Sigmoid colon (tissue), 3 donors: ENCODE measurements around the gene FCHSD2.

Source experiments
- POLR2A ChIP-seq, 2 donors: fragments of 450-650 bp; IDR thresholded peaks; one replicate each; pipeline ENCODE4 v1.6.1; 2016; ENCODE audit warnings: antibody characterized with exemption in 2 of 2, mild to moderate bottlenecking in 2 of 2, moderate library complexity in 2 of 2
- TF ChIP-seq, protein P1 (sequence below), 4 experiments: fragments of 450-650 bp in 3 of 4; fragments of 200-600 bp in 1 of 4; IDR thresholded peaks; one replicate each; pipeline ENCODE4 v1.5.1; 2016 to 2019; ENCODE audit warnings: antibody characterized with exemption in 4 of 4, mild to moderate bottlenecking in 3 of 4, moderate library complexity in 2 of 4

GRCh38 chr11:72951888-72952287 is 190.2 kb downstream of the FCHSD2 start:
- TF ChIP-seq POLR2A (IDR thresholded peaks at IDR 0.05), result no peak
- TF ChIP-seq, protein P1, sequence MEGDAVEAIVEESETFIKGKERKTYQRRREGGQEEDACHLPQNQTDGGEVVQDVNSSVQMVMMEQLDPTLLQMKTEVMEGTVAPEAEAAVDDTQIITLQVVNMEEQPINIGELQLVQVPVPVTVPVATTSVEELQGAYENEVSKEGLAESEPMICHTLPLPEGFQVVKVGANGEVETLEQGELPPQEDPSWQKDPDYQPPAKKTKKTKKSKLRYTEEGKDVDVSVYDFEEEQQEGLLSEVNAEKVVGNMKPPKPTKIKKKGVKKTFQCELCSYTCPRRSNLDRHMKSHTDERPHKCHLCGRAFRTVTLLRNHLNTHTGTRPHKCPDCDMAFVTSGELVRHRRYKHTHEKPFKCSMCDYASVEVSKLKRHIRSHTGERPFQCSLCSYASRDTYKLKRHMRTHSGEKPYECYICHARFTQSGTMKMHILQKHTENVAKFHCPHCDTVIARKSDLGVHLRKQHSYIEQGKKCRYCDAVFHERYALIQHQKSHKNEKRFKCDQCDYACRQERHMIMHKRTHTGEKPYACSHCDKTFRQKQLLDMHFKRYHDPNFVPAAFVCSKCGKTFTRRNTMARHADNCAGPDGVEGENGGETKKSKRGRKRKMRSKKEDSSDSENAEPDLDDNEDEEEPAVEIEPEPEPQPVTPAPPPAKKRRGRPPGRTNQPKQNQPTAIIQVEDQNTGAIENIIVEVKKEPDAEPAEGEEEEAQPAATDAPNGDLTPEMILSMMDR (IDR thresholded peaks at IDR 0.05), result no peak
